GM13977 (cell line): Measurements from ENCODE around the gene BRME1.

Experiments used
- DNase-seq: peaks from one replicate; pipeline ENCODE4 v3.0.0; 2012; ENCODE audit warnings: low spot score
- CTCF ChIP-seq: IDR thresholded peaks from 2 replicates; pipeline ENCODE4 v1.5.1; 2012; ENCODE audit warnings: mild to moderate bottlenecking, control low read depth; ENCODE audit not compliant: insufficient read depth; ENCODE audit errors: extremely low read depth, missing control alignments
- in situ Hi-C: fragments of 300-500 bp; cut with MboI; formaldehyde crosslinking; loops from one replicate; pipeline ENCODE4 v1.12.0; 2022; ENCODE audit warnings: low sequenced_read_pairs, low pct_unique_long_range_greater_than_20kb, mixed read lengths, inconsistent platforms; ENCODE audit not compliant: unreplicated experiment

Gene BRME1

DNA sequence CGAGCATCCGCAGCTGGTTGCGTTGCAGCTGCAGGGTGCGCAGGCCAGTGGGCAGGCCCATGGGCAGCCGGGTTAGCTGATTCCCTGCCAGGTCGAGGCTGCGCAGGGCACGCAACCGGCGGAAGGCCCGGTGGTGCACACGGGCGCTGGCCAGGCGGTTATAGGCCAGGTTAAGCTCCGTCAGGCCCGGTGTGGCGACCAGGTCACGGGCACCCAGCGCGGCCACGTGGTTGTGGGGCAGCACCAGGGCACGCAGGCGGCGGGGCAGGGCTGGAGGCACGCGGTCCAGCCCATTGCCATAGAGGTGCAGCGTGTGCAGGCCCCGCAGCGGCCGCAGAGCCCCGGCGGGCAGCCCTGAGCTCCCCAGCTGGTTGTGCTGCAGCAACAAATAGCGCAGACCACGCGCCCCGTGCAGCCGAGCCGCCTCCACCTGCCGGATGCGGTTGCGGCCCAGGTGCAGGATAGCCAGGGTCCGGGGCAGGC, 27.0 kb upstream of the BRME1 start:
- TF ChIP-seq CTCF, result no peak

DNA sequence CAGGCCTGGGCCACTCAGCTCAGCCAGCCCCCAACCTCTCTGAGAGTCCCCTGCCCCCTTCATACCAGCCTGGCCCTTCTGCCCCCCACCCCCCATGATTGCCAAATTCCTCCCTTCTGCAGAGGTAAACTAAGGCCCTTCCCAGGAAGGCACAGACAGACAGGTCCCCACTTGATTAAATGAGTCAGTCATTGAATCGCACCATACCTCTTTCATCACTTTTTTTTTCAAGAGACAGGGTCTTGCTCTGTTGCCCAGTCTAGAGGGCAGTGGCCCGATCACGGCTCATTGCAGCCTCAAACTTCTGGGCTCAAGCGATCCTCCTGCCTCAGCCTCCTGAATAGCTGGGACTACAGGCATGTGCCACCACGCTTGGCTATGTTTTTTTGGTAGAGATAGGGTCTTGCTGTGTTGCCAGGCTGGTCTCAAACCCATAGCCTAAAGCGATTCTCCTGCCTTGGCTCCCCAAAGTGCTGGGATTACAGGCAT, 26.3 kb upstream of the BRME1 start:
- TF ChIP-seq CTCF, result no peak
- DNase-seq, result no peak
- in situ Hi-C loops, result no loop called here

More for the DNA sequence above, 27.0 kb upstream of the BRME1 start:
- DNase-seq, result no peak
- in situ Hi-C loops, result no loop called here

- no peak for DNase-seq
- in situ Hi-C loops, result no loop called here
- TF ChIP-seq CTCF, result no peak
Measured at GRCh38 chr19:13931391-13932148, 25.7 kb upstream of the BRME1 start.

DNA sequence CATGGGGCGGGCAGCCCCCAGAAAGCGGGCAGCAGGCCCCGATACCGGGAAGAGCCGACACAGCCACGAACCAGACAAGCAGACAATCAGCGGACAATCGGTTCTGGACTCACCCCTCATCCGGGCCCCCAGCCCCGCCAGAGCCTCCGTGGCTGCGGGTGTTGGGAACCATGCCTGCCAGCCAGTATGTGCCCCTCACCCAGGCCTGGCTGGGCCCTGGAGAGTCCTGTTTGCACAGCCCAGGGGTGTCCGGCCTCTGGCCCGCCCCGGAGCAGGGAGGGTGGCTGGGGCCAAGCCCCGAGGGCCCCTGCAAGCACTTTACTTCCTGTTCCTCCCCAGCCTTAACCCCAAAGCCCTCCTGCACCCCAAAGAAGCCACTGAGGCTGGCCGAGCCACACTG, 24.5 kb upstream of the BRME1 start:
- no peak for DNase-seq
- no peak for TF ChIP-seq CTCF
- in situ Hi-C loops, result no loop called here

GRCh38 chr19:13929956-13930355, 24.0 kb upstream of the BRME1 start:
- DNase-seq, result no peak
- in situ Hi-C loops, result no loop called here
- no peak for TF ChIP-seq CTCF

- in situ Hi-C loops, result no loop called here
- peak; percentile 21 for DNase-seq
Measured at GRCh38 chr19:13929340-13929739, 23.4 kb upstream of the BRME1 start.

More at GRCh38 chr19:13929340-13929739, 23.4 kb upstream of the BRME1 start:
- TF ChIP-seq CTCF, result no peak
